ENCODE results near the gene ENDOU.

ENDOU gene

GRCh38 chr12:47725893-47726292 lies 603 bp upstream of the ENDOU start:
- TF ChIP-seq CTCF (IDR thresholded peaks at IDR 0.05; ENCODE audit: borderline replicate concordance, extremely low read depth, low read length, poor library complexity, severe bottlenecking) = no peak
- TF ChIP-seq EZH2 (IDR thresholded peaks at IDR 0.05; ENCODE audit: borderline replicate concordance, low read depth, low read length, severe bottlenecking) = no peak
- H3K9me3 ChIP-seq (ENCODE audit: insufficient read depth, low read length, severe bottlenecking) = no peaks in the 10 kb centered on the region
- H3K4me1 ChIP-seq (ENCODE audit: insufficient read depth, low read length) = no peaks in the 10 kb centered on the region
- H3K9ac ChIP-seq (ENCODE audit: low read depth, low read length) = no peak overlapping the region
- no peaks in the 10 kb centered on the region for H3K27me3 ChIP-seq (ENCODE audit: insufficient read depth, low read length, poor library complexity)
- no peaks in the 10 kb centered on the region for H3K36me3 ChIP-seq (ENCODE audit: insufficient read depth, low read length)
- H3K27ac ChIP-seq (ENCODE audit: low read length) = no peak overlapping the region
- no peaks in the 10 kb centered on the region for H4K20me1 ChIP-seq (ENCODE audit: insufficient read depth, low read length)
- ATAC-seq (ENCODE audit: insufficient read depth, low read depth) (no peak), DNase-seq (no peak)
- H2AFZ ChIP-seq (ENCODE audit: low read depth, low read length) = no peak overlapping the region
- no peak overlapping the region for H3K4me3 ChIP-seq (ENCODE audit: low read depth in 1 of 2, low read length in 2 of 2)
- H3K79me2 ChIP-seq (ENCODE audit: insufficient read depth, low read length) = no peaks in the 10 kb centered on the region
- no peak overlapping the region for H3K4me2 ChIP-seq (ENCODE audit: insufficient read depth, low read length)

GRCh38 chr12:47722941-47723631 lies 2.2 kb downstream of the ENDOU start:
- Histone ChIP-seq H3K4me2 (ENCODE audit: insufficient read depth, low read length) (no peak overlapping the region), H3K4me3 (ENCODE audit: low read depth in 1 of 2, low read length in 2 of 2) (no peak overlapping the region), H3K27ac (ENCODE audit: low read length) (no peak overlapping the region), H3K36me3 (ENCODE audit: insufficient read depth, low read length) (no peaks in the 10 kb centered on the region), H3K4me1 (ENCODE audit: insufficient read depth, low read length) (no peaks in the 10 kb centered on the region), H3K79me2 (ENCODE audit: insufficient read depth, low read length) (no peaks in the 10 kb centered on the region), H3K9me3 (ENCODE audit: insufficient read depth, low read length, severe bottlenecking) (no peaks in the 10 kb centered on the region), H4K20me1 (ENCODE audit: insufficient read depth, low read length) (no peaks in the 10 kb centered on the region), H3K27me3 (ENCODE audit: insufficient read depth, low read length, poor library complexity) (no peaks in the 10 kb centered on the region), H3K9ac (ENCODE audit: low read depth, low read length) (no peak overlapping the region), H2AFZ (ENCODE audit: low read depth, low read length) (no peak overlapping the region)
- ATAC-seq (ENCODE audit: insufficient read depth, low read depth) (no peak), DNase-seq (no peak)
- TF ChIP-seq EZH2 (IDR thresholded peaks at IDR 0.05; ENCODE audit: borderline replicate concordance, low read depth, low read length, severe bottlenecking) = no peak
- no peak for TF ChIP-seq CTCF (IDR thresholded peaks at IDR 0.05; ENCODE audit: borderline replicate concordance, extremely low read depth, low read length, poor library complexity, severe bottlenecking)

- no peak for ATAC-seq (ENCODE audit: insufficient read depth, low read depth)
Observed at GRCh38 chr12:47722136-47722834, 3.0 kb downstream of the ENDOU start.

More at GRCh38 chr12:47722136-47722834, 3.0 kb downstream of the ENDOU start:
- DNase-seq = no peak
- H4K20me1 ChIP-seq (ENCODE audit: insufficient read depth, low read length) = no peaks in the 10 kb centered on the region
- no peak overlapping the region for H3K27ac ChIP-seq (ENCODE audit: low read length)
- H3K4me1 ChIP-seq (ENCODE audit: insufficient read depth, low read length) = no peaks in the 10 kb centered on the region
- no peaks in the 10 kb centered on the region for H3K79me2 ChIP-seq (ENCODE audit: insufficient read depth, low read length)
- H3K9ac ChIP-seq (ENCODE audit: low read depth, low read length) = no peak overlapping the region
- no peaks in the 10 kb centered on the region for H3K27me3 ChIP-seq (ENCODE audit: insufficient read depth, low read length, poor library complexity)
- H3K4me2 ChIP-seq (ENCODE audit: insufficient read depth, low read length) = no peak overlapping the region
- H2AFZ ChIP-seq (ENCODE audit: low read depth, low read length) = no peak overlapping the region
- H3K36me3 ChIP-seq (ENCODE audit: insufficient read depth, low read length) = no peaks in the 10 kb centered on the region
- H3K4me3 ChIP-seq (ENCODE audit: low read depth in 1 of 2, low read length in 2 of 2) = no peak overlapping the region
- H3K9me3 ChIP-seq (ENCODE audit: insufficient read depth, low read length, severe bottlenecking) = no peaks in the 10 kb centered on the region
- no peak for TF ChIP-seq EZH2 (IDR thresholded peaks at IDR 0.05; ENCODE audit: borderline replicate concordance, low read depth, low read length, severe bottlenecking)
- no peak for TF ChIP-seq CTCF (IDR thresholded peaks at IDR 0.05; ENCODE audit: borderline replicate concordance, extremely low read depth, low read length, poor library complexity, severe bottlenecking)
